Activated T-cell treated with anti-CD3 and anti-CD28 coated beads, Interleukin-2, amount 50 U/mL, for 24 hours (primary cell): ENCODE measurements around the gene UST.
"Not testable (repeated sequence)": the region's sequence is repeated elsewhere in the genome, so short reads cannot be mapped to it uniquely, and the experiment has no call there.

Experiments used
- DNase-seq: peaks from one replicate; pipeline ENCODE4 v3.0.0-alpha.2; 2020
- H3K27ac Mint-ChIP-seq: 2 replicates; pipeline ENCODE4 v1.8.0; 2020; ENCODE audit warnings: mild to moderate bottlenecking, mixed read lengths
- H3K27me3 Mint-ChIP-seq: 2 replicates; pipeline ENCODE4 v1.8.0; 2020; ENCODE audit warnings: mixed read lengths
- H3K36me3 Mint-ChIP-seq: 2 replicates; pipeline ENCODE4 v1.8.0; 2020; ENCODE audit warnings: low read depth, mixed read lengths
- H3K4me1 Mint-ChIP-seq: 2 replicates; pipeline ENCODE4 v1.8.0; 2020; ENCODE audit warnings: low read depth, mixed read lengths
- H3K4me3 Mint-ChIP-seq: 2 replicates; pipeline ENCODE4 v1.8.0; 2020; ENCODE audit warnings: mild to moderate bottlenecking, moderate library complexity, mixed read lengths
- H3K9me3 Mint-ChIP-seq: 2 replicates; pipeline ENCODE4 v1.8.0; 2020; ENCODE audit warnings: mixed read lengths

Gene UST

DNA sequence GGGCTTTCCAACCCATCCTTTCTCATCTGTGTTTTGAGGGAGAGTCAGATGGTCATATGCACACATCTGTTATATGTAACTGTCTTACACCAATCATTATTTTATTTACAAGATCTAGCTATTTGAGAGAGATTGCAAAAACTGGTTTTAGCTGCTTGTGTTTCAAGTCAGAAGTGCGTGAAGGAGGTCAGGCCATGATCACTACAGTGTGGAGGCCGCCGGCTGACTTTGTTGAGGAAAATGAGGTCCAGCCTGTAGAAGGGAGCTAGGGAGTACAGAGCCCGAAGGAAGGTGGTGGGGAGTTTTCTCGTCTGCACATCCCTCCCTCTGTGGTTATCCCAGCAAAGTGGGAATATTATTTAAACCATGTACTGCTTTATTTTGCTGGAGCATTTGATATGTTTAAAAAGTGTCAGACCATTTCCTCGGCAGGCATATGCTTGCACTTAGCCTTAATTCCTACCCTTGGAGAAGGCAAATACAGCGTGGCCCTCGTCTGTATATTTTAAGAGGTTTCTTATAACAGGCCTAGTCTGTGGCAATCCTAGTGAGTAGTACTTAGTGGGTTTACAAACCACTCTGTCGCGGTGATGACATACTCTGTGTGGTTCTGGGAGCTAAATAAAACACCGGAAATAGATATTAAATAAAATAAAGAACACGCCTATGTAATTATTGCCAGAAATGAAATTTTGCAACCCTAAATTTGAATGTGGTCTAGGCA lies 95.6 kb downstream of the UST start:
- Mint-ChIP-seq H3K27me3 (no peaks in the 10 kb centered on the region), H3K27ac (no peak overlapping the region), H3K36me3 (no peaks in the 10 kb centered on the region), H3K4me3 (no peak overlapping the region), H3K9me3 (no peaks in the 10 kb centered on the region), H3K4me1 (peaks cover 14% of the 10 kb centered on the region)
- no peak for DNase-seq

DNA sequence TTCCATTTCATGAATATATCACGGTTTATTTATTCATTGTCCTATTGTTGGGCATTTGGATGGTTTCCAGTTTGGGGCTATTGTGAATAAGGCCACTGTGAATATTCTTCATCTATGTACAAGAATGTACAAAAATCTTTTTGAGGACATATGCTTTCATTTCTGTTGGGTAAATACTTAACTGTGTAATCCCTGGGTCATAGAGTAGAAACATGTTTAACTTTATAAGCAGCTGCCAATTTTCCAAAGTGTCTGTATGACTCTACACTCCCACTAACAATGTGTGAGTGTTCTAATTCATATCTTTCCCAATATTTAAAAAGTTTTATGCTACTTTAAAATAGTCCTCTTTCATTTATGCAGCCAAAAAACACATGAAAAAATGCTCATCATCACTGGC lies 98.6 kb downstream of the UST start:
- Mint-ChIP-seq H3K4me1 (peaks cover 19% of the 10 kb centered on the region), H3K9me3 (no peaks in the 10 kb centered on the region), H3K36me3 (no peaks in the 10 kb centered on the region), H3K27ac (no peak overlapping the region), H3K27me3 (no peaks in the 10 kb centered on the region), H3K4me3 (no peak overlapping the region)
- DNase-seq, result no peak

DNA sequence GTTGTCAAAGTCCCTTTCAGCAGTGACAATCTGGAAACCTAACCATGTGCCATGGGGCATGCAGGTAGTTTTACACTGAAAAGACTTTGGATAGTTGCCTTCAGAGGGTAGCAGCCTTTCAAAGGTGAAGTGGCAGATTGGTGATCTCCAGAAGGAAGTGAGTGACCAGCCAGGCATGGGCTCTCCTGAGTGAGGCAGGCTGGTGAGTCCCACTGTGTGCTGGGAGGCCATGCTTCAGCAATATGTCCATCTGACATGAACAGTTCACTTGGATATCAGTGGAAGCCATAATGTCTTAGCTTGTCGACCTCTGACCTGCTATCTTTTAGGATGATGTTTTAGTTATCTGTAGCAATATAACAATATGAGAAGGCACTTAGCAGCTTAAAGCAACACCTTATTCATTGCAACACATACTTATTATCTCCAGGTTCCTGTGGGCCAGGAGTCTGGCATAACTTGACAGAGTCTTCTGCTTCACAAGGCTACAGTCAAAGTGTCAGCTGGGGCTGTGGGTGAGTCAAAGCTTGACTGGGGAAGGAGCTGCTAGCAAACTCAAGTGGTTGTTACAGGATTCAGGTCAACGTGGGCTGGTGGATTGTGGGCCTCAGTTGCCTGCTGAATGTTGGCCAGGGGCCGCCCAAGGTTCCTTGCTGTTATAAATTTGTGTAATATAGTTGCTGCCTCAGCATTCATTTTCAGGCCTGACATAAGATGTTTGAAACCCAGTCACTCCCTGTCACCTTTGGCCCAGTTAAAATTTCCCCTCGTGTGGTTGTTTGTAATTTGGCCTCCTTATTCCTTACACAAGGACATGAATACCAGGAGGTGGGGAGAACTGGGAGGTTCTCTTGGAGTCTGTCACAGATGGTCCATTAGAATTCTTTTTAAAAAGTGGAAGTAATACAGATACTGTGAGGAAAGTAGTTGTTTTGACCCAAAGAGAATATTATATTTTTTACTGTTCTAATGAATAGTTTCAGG lies 100.2 kb downstream of the UST start:
- Mint-ChIP-seq H3K4me1 (peaks cover 17% of the 10 kb centered on the region), H3K9me3 (no peaks in the 10 kb centered on the region), H3K27me3 (no peaks in the 10 kb centered on the region), H3K4me3 (no peak overlapping the region), H3K36me3 (no peaks in the 10 kb centered on the region), H3K27ac (no peak overlapping the region)
- DNase-seq, result no peak

- Mint-ChIP-seq H3K36me3 (no peaks in the 10 kb centered on the region), H3K27ac (no peak overlapping the region), H3K9me3 (no peaks in the 10 kb centered on the region), H3K4me1 (peaks cover 15% of the 10 kb centered on the region), H3K4me3 (no peak overlapping the region), H3K27me3 (no peaks in the 10 kb centered on the region)
- no peak for DNase-seq
These were observed 102.1 kb downstream of the UST start for GRCh38 chr6:148848915-148849314.

GRCh38 chr6:148849449-148849848 lies 102.6 kb downstream of the UST start:
- H3K4me3 Mint-ChIP-seq, H3K9me3 Mint-ChIP-seq, H3K27ac Mint-ChIP-seq, H3K27me3 Mint-ChIP-seq, H3K36me3 Mint-ChIP-seq, DNase-seq: not testable (repeated sequence)
- peaks cover 15% of the 10 kb centered on the region for H3K4me1 Mint-ChIP-seq

DNA sequence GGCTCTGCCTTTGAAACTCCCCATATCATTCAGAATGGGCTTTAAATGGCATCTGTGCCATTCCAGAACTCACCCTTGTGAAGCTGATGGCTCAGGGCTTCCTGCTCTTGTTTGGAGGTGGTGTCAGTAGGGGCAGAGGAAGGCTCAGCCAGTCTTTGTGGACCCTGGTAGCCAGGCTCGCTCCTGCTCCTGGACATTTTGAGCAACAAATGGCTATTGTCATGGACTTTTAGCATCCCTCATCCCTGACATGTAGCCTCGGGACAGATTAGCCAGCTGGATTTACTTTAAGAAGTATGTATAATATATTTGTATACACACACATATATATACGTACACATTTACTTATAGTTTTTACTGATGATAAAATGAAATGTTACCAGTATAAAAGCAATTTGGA lies 104.1 kb downstream of the UST start:
- no peaks in the 10 kb centered on the region for H3K9me3 Mint-ChIP-seq
- peaks cover 19% of the 10 kb centered on the region for H3K4me1 Mint-ChIP-seq
- no peak overlapping the region for H3K27ac Mint-ChIP-seq
- DNase-seq, result no peak
- H3K4me3 Mint-ChIP-seq, result no peak overlapping the region
- H3K36me3 Mint-ChIP-seq, result no peaks in the 10 kb centered on the region
- peaks cover 2% of the 10 kb centered on the region for H3K27me3 Mint-ChIP-seq

- Mint-ChIP-seq H3K36me3 (no peaks in the 10 kb centered on the region), H3K4me1 (peaks cover 17% of the 10 kb centered on the region), H3K9me3 (no peaks in the 10 kb centered on the region), H3K27me3 (peaks cover 2% of the 10 kb centered on the region), H3K27ac (no peak overlapping the region), H3K4me3 (no peak overlapping the region)
- DNase-seq, result no peak
These were observed 105.1 kb downstream of the UST start for GRCh38 chr6:148851683-148852556.

DNA sequence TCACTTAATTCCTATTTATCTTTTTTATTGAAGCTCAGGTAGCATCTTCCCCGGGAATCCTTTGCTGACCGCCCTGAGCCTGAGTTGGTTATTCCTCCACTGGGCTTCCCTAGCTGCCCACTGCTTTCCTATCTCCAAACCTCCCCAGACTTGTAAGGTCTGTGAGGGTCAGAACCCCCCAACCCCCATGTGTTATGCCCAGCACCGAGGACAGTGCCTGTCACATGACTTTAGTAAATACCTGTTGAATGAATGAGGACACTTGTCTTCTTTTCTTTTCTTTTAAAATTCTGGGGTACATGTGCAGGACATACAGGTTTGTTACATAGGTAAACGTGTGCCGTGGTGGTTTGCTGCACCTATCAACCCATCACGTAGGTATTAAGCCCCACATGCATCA lies 105.9 kb downstream of the UST start:
- H3K4me3 Mint-ChIP-seq, result no peak overlapping the region
- H3K36me3 Mint-ChIP-seq, result no peaks in the 10 kb centered on the region
- no peak for DNase-seq
- H3K27ac Mint-ChIP-seq, result no peak overlapping the region
- peaks cover 2% of the 10 kb centered on the region for H3K27me3 Mint-ChIP-seq
- H3K4me1 Mint-ChIP-seq, result peaks cover 12% of the 10 kb centered on the region
- no peaks in the 10 kb centered on the region for H3K9me3 Mint-ChIP-seq

- H3K4me1 Mint-ChIP-seq, H3K9me3 Mint-ChIP-seq, H3K27ac Mint-ChIP-seq, H3K27me3 Mint-ChIP-seq, H3K36me3 Mint-ChIP-seq, H3K4me3 Mint-ChIP-seq, DNase-seq: not testable (repeated sequence)
These were observed 106.3 kb downstream of the UST start for GRCh38 chr6:148853113-148853512.

GRCh38 chr6:148854096-148854495 lies 107.3 kb downstream of the UST start:
- Mint-ChIP-seq H3K27me3 (peaks cover 2% of the 10 kb centered on the region), H3K4me3 (no peak overlapping the region), H3K27ac (no peak overlapping the region), H3K9me3 (no peaks in the 10 kb centered on the region), H3K4me1 (peaks cover 9% of the 10 kb centered on the region), H3K36me3 (no peaks in the 10 kb centered on the region)
- no peak for DNase-seq

- Mint-ChIP-seq H3K36me3 (no peaks in the 10 kb centered on the region), H3K27me3 (peaks cover 2% of the 10 kb centered on the region), H3K27ac (no peak overlapping the region), H3K4me3 (no peak overlapping the region), H3K4me1 (peaks cover 4% of the 10 kb centered on the region), H3K9me3 (no peaks in the 10 kb centered on the region)
- DNase-seq, result no peak
These were observed 108.2 kb downstream of the UST start for GRCh38 chr6:148854992-148855391.

GRCh38 chr6:148855744-148856143 lies 108.9 kb downstream of the UST start:
- H3K27me3 Mint-ChIP-seq, result peaks cover 2% of the 10 kb centered on the region
- no peak for DNase-seq
- H3K36me3 Mint-ChIP-seq, result no peaks in the 10 kb centered on the region
- no peak overlapping the region for H3K4me3 Mint-ChIP-seq
- peaks cover 4% of the 10 kb centered on the region for H3K4me1 Mint-ChIP-seq
- no peak overlapping the region for H3K27ac Mint-ChIP-seq
- no peaks in the 10 kb centered on the region for H3K9me3 Mint-ChIP-seq

DNA sequence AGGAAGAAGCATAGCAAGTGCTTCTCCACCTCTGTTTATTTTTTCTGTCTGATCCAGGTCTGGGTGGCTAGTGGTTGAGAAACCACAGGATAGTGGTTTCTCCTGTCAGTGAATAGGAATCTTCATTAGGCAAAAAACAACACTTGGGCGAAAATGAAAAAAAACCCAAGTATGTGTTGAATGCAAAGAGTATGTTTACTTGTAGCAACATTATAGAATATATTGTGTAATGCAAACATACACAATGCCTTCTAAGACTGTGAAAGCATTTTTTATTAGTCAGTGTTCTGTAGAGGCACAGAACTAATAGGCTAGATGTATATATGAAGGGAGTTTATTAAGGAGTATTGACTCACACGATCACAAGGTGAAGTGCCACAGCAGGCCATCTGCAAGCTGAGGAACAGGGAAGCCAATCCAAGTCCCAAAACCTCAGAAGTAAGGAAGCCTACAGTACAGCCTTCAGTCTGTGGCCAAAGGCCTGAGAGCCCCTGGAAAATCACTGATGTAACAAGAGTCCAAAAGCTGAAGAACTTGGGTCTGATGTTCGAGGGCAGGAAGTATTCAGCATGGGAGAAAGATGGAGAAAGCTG lies 111.1 kb downstream of the UST start:
- Mint-ChIP-seq H3K27ac (no peak overlapping the region), H3K27me3 (peaks cover 2% of the 10 kb centered on the region), H3K4me1 (peaks cover 4% of the 10 kb centered on the region)

GRCh38 chr6:148864132-148864531 lies 117.3 kb downstream of the UST start:
- not testable (repeated sequence) for H3K36me3 Mint-ChIP-seq, H3K27ac Mint-ChIP-seq, H3K27me3 Mint-ChIP-seq, H3K9me3 Mint-ChIP-seq, H3K4me3 Mint-ChIP-seq, DNase-seq
- peaks cover 24% of the 10 kb centered on the region for H3K4me1 Mint-ChIP-seq

More for the DNA sequence above, 111.1 kb downstream of the UST start:
- no peak for DNase-seq
- H3K9me3 Mint-ChIP-seq, result peaks cover 5% of the 10 kb centered on the region
- no peaks in the 10 kb centered on the region for H3K36me3 Mint-ChIP-seq
- H3K4me3 Mint-ChIP-seq, result no peak overlapping the region
